GM23338 (cell line): ENCODE measurements around the gene AKIP1. TPM values are rescaled to one million over a fixed set of nuclear protein-coding genes. Genes with fewer than 3 reads are reported as not detected.

Experiments
- ATAC-seq: fragments of 200-7000 bp; cut with Tn5 transposase; 3 replicates; pipeline ENCODE4 v1.9.1; 2020
- DNase-seq: peaks from one replicate; pipeline ENCODE4 v3.0.0-alpha.2; 2015; ENCODE audit warnings: low spot score
- H2AFZ ChIP-seq: fragments of 200-600 bp; sonication (generic); 2 replicates; pipeline ENCODE4 v1.8.0; 2016; ENCODE audit warnings: antibody characterized with exemption, mild to moderate bottlenecking, moderate library complexity
- H3F3A ChIP-seq: fragments of 200-600 bp; sonication (generic); replicated peaks from 2 replicates; pipeline ENCODE4 v1.8.0; 2017; ENCODE audit warnings: antibody characterized with exemption, mixed run types, low read depth
- H3K27ac ChIP-seq: fragments of 200-600 bp; sonication (generic); 2 replicates; pipeline ENCODE4 v1.6.1; 2016; ENCODE audit warnings: low read depth
- H3K27me3 ChIP-seq: fragments of 200-600 bp; sonication (generic); 2 replicates; pipeline ENCODE4 v1.8.0; 2016; ENCODE audit warnings: mild to moderate bottlenecking, mixed run types, moderate library complexity; ENCODE audit not compliant: insufficient read depth
- H3K36me3 ChIP-seq: fragments of 200-600 bp; sonication (generic); 2 replicates; pipeline ENCODE4 v1.8.0; 2016; ENCODE audit warnings: mild to moderate bottlenecking; ENCODE audit not compliant: insufficient read depth
- H3K4me1 ChIP-seq: fragments of 200-600 bp; sonication (generic); 2 replicates; pipeline ENCODE4 v1.8.0; 2016; ENCODE audit warnings: mild to moderate bottlenecking, moderate library complexity; ENCODE audit not compliant: insufficient read depth
- H3K4me2 ChIP-seq: fragments of 200-600 bp; sonication (generic); 2 replicates; pipeline ENCODE4 v1.7.1; 2017; ENCODE audit warnings: mixed run types
- H3K4me3 ChIP-seq: fragments of 200-600 bp; sonication (generic); 2 replicates; pipeline ENCODE4 v1.6.1; 2016; ENCODE audit warnings: mixed run types
- H3K79me2 ChIP-seq: fragments of 200-600 bp; sonication (generic); replicated peaks from 2 replicates; pipeline ENCODE4 v1.8.0; 2017; ENCODE audit warnings: mild to moderate bottlenecking; ENCODE audit not compliant: insufficient read depth
- H3K9me2 ChIP-seq: fragments of 200-600 bp; sonication (generic); 2 replicates; pipeline ENCODE4 v1.8.0; 2017; ENCODE audit not compliant: insufficient read depth
- H4K20me1 ChIP-seq: fragments of 200-600 bp; sonication (generic); replicated peaks from 2 replicates; pipeline ENCODE4 v1.8.0; 2017; ENCODE audit warnings: mild to moderate bottlenecking; ENCODE audit not compliant: insufficient read depth
- H3K27ac Mint-ChIP-seq: 2 replicates; pipeline ENCODE4 v1.8.0; 2020; ENCODE audit warnings: inconsistent platforms, mild to moderate bottlenecking, moderate library complexity, mixed read lengths
- H3K27me3 Mint-ChIP-seq: 3 replicates; pipeline ENCODE4 v1.8.0; 2022; ENCODE audit warnings: low read depth, mild to moderate bottlenecking, moderate library complexity, mixed read lengths, inconsistent platforms; ENCODE audit not compliant: insufficient read depth, poor library complexity
- H3K36me3 Mint-ChIP-seq: 3 replicates; pipeline ENCODE4 v1.8.0; 2021; ENCODE audit warnings: low read depth, mild to moderate bottlenecking, inconsistent platforms, moderate library complexity, mixed read lengths
- H3K4me1 Mint-ChIP-seq: 3 replicates; pipeline ENCODE4 v1.8.0; 2020; ENCODE audit warnings: mild to moderate bottlenecking, inconsistent platforms, mixed read lengths
- H3K4me3 Mint-ChIP-seq: 3 replicates; pipeline ENCODE4 v1.8.0; 2021; ENCODE audit warnings: moderate library complexity, mild to moderate bottlenecking, inconsistent platforms, mixed read lengths
- H3K9me3 Mint-ChIP-seq: 3 replicates; pipeline ENCODE4 v1.8.0; 2020; ENCODE audit warnings: moderate library complexity, mild to moderate bottlenecking, inconsistent platforms, mixed read lengths
- JUNB ChIP-seq: IDR thresholded peaks from one replicate; pipeline ENCODE4 v1.6.1; 2016; ENCODE audit warnings: antibody characterized with exemption; ENCODE audit not compliant: unreplicated experiment
- NANOG ChIP-seq: IDR thresholded peaks from 2 replicates; pipeline ENCODE4 v1.6.1; 2016; ENCODE audit warnings: antibody characterized with exemption, borderline replicate concordance
- STAT1 ChIP-seq: IDR thresholded peaks from one replicate; pipeline ENCODE4 v1.6.1; 2016; ENCODE audit warnings: antibody characterized with exemption; ENCODE audit not compliant: unreplicated experiment
- ZNF462 ChIP-seq: fragments of 250-450 bp; sonication (Bioruptor Pico); IDR thresholded peaks from 2 replicates; pipeline ENCODE4 v1.5.0; 2020; ENCODE audit warnings: mild to moderate bottlenecking, moderate library complexity
- polyA plus RNA-seq: library from polyadenylated mRNA; unstranded; fragments of >200 nt; fragmentation: Nextera tagmentation; extraction: Ambion mirVana; gene quantifications from 2 replicates; pipeline ENCODE4 v1.2.1, GENCODE V29; 2016
- total RNA-seq: library from RNA; depleted of rRNA; stranded (reverse); fragments of >200 nt; shearing (Covaris generic); gene quantifications from 2 replicates; pipeline ENCODE4 v1.2.3, GENCODE V29; 2014
- TF ChIP-seq, protein P1 (sequence below): IDR thresholded peaks from one replicate; pipeline ENCODE4 v1.6.1; 2018; ENCODE audit warnings: antibody characterized with exemption; ENCODE audit not compliant: unreplicated experiment

The AKIP1 gene
- total and polyA plus RNA-seq, 2 experiments from 2014 or later = 11.1 to 14.0 TPM

DNA sequence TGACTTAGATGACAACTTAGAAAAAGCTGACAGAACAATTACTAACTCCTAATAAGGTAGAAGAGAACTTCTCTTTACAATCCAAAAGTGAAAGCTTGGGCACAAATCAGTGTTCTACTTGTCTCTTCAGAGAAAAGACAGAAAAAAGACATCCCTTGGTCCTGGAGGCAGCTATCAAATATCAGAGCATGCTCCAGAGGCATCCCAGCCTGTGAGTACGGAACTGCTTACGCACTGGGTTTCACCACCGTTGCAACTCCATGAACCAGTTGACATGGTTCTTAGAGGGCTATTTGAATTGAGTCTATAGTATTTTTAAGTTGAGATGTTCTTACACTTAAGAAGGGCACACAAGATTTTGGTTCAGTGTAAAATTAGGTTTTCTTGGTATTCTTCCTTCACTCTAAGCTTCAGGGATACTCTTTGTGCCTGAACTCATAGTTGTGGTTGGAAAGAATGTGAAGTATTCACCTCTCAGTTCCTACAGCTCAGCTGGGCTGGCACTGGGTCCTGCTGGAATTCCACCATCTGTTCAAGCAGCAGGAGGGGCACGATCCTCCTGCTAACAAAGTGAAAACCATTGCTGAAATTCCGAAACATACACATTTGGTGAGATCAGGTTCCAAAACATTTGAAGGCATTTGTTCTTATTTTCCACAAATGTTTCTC lies 6.3 kb downstream of the AKIP1 start (continued):
- no peak for TF ChIP-seq ZNF462
- TF ChIP-seq JUNB = no peak
- TF ChIP-seq NANOG = no peak
- TF ChIP-seq, protein P1, sequence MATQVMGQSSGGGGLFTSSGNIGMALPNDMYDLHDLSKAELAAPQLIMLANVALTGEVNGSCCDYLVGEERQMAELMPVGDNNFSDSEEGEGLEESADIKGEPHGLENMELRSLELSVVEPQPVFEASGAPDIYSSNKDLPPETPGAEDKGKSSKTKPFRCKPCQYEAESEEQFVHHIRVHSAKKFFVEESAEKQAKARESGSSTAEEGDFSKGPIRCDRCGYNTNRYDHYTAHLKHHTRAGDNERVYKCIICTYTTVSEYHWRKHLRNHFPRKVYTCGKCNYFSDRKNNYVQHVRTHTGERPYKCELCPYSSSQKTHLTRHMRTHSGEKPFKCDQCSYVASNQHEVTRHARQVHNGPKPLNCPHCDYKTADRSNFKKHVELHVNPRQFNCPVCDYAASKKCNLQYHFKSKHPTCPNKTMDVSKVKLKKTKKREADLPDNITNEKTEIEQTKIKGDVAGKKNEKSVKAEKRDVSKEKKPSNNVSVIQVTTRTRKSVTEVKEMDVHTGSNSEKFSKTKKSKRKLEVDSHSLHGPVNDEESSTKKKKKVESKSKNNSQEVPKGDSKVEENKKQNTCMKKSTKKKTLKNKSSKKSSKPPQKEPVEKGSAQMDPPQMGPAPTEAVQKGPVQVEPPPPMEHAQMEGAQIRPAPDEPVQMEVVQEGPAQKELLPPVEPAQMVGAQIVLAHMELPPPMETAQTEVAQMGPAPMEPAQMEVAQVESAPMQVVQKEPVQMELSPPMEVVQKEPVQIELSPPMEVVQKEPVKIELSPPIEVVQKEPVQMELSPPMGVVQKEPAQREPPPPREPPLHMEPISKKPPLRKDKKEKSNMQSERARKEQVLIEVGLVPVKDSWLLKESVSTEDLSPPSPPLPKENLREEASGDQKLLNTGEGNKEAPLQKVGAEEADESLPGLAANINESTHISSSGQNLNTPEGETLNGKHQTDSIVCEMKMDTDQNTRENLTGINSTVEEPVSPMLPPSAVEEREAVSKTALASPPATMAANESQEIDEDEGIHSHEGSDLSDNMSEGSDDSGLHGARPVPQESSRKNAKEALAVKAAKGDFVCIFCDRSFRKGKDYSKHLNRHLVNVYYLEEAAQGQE = no peak
- TF ChIP-seq STAT1 = no peak

DNA sequence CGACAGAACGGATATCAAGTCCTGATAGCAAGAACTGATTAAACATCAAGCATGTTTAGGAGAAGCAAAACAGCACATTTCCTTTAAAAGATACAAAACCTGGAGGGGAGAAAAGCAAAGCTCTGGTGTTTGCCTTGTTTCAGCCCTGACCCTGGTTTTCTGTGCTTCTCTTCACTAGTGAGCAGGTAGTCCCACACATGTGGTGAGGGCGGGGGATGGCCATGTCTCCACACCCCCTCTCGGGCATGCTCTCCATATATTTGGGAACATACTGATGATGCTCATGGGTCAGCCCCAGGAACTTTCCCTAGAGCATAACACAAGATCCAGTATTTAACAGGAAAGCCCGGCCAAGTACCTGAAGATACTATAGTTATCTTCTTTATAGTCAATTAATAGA lies 11.7 kb downstream of the AKIP1 start:
- Mint-ChIP-seq H3K4me3 (no peak overlapping the region), H3K27me3 (peaks cover 3% of the 10 kb centered on the region), H3K27ac (no peak overlapping the region), H3K9me3 (no peaks in the 10 kb centered on the region), H3K36me3 (peaks cover 28% of the 10 kb centered on the region), H3K4me1 (no peaks in the 10 kb centered on the region)
- ATAC-seq (no peak), DNase-seq (no peak)
- Histone ChIP-seq H3K4me2 (no peak overlapping the region), H3K27me3 (no peaks in the 10 kb centered on the region), H2AFZ (no peak overlapping the region), H3F3A (no peaks in the 10 kb centered on the region), H4K20me1 (peaks cover 3% of the 10 kb centered on the region; the same call in 1 of the 2 replicates), H3K9me2 (no peaks in the 10 kb centered on the region), H3K4me1 (no peaks in the 10 kb centered on the region), H3K27ac (no peak overlapping the region), H3K36me3 (0 out of 2 replicates have a peak, but pooled peaks cover 3% of the 10 kb centered on the region), H3K4me3 (no peak overlapping the region), H3K79me2 (no peaks in the 10 kb centered on the region)
- no peak for TF ChIP-seq ZNF462
